ENCODE data around the gene CAMK2B. TPM values are rescaled to one million over a fixed set of nuclear protein-coding genes. Genes with fewer than 3 reads are reported as not detected.

The CAMK2B gene
- total RNA-seq, 1 experiment from 2014 or later, result 0.34 TPM

GRCh38 chr7:44331682-44332081, 6.3 kb upstream of the CAMK2B start:
- Histone ChIP-seq H3K4me3 (replicated peaks in 1 of 2; ENCODE audit: low read depth in 1 of 2, low read length in 2 of 2) (no peak overlapping the region), H3K36me3 (ENCODE audit: control insufficient read depth in 1 of 2, insufficient read depth in 2 of 2, low read length in 2 of 2) (no peaks in the 10 kb centered on the region), H3K9me3 (ENCODE audit: control insufficient read depth in 1 of 2, insufficient read depth in 1 of 2, low read depth in 1 of 2, low read length in 2 of 2) (no peaks in the 10 kb centered on the region), H3K79me2 (ENCODE audit: insufficient read depth, low read length) (no peaks in the 10 kb centered on the region), H3K27me3 (ENCODE audit: insufficient read depth, low read length) (no peaks in the 10 kb centered on the region), H3K4me1 (ENCODE audit: control insufficient read depth in 1 of 2, insufficient read depth in 2 of 2, low read length in 2 of 2) (no peaks in the 10 kb centered on the region), H4K20me1 (ENCODE audit: insufficient read depth) (no peaks in the 10 kb centered on the region), H3K9me2 (ENCODE audit: insufficient read depth) (no peaks in the 10 kb centered on the region), H3K27ac (ENCODE audit: low read depth, low read length) (no peak overlapping the region), H3K9ac (ENCODE audit: low read length) (no peak overlapping the region), H3K4me2 (ENCODE audit: low read length) (no peak overlapping the region), H2AFZ (ENCODE audit: low read depth, low read length, poor library complexity, severe bottlenecking) (no peak overlapping the region)
- ChIA-PET CTCF (no interaction called here), RAD21 (ENCODE audit: low non-redundant PET in 1 of 2, low total read pairs in 2 of 2, uncharacterized antibody in 2 of 2, unreplicated experiment in 2 of 2) (no interaction called here), POLR2A (no interaction called here)
- no TSS peak for BruUV-seq (replicated peaks)
- TF ChIP-seq EZH2 (IDR thresholded peaks at IDR 0.05), result no peak
- no peak for TF ChIP-seq CEBPB (IDR thresholded peaks at IDR 0.05; ENCODE audit: low read depth)
- no peak for TF ChIP-seq YY1 (IDR thresholded peaks at IDR 0.05; ENCODE audit: extremely low read depth, insufficient replicate concordance, low read depth, low read length)
- TF ChIP-seq POLR2A (IDR thresholded peaks at IDR 0.05; ENCODE audit: borderline replicate concordance, extremely low read depth, insufficient read depth, insufficient read length), result no peak
- no peak for TF ChIP-seq MAX (IDR thresholded peaks at IDR 0.05)
- TF ChIP-seq CBX3 (IDR thresholded peaks at IDR 0.05; ENCODE audit: low read depth), result no peak
- TF ChIP-seq EGR1 (IDR thresholded peaks at IDR 0.05; ENCODE audit: low read depth), result no peak
- TF ChIP-seq, protein P1, sequence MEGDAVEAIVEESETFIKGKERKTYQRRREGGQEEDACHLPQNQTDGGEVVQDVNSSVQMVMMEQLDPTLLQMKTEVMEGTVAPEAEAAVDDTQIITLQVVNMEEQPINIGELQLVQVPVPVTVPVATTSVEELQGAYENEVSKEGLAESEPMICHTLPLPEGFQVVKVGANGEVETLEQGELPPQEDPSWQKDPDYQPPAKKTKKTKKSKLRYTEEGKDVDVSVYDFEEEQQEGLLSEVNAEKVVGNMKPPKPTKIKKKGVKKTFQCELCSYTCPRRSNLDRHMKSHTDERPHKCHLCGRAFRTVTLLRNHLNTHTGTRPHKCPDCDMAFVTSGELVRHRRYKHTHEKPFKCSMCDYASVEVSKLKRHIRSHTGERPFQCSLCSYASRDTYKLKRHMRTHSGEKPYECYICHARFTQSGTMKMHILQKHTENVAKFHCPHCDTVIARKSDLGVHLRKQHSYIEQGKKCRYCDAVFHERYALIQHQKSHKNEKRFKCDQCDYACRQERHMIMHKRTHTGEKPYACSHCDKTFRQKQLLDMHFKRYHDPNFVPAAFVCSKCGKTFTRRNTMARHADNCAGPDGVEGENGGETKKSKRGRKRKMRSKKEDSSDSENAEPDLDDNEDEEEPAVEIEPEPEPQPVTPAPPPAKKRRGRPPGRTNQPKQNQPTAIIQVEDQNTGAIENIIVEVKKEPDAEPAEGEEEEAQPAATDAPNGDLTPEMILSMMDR (IDR thresholded peaks at IDR 0.05 in 2 of 3, conservative IDR thresholded peaks at IDR 0.05 in 1 of 3; ENCODE audit: borderline replicate concordance in 1 of 3, insufficient read depth in 1 of 3, low read depth in 2 of 3, low read length in 2 of 3), result no peak
- no peak for TF ChIP-seq SIN3A (IDR thresholded peaks at IDR 0.05; ENCODE audit: low read depth)
- TF ChIP-seq, protein P2, sequence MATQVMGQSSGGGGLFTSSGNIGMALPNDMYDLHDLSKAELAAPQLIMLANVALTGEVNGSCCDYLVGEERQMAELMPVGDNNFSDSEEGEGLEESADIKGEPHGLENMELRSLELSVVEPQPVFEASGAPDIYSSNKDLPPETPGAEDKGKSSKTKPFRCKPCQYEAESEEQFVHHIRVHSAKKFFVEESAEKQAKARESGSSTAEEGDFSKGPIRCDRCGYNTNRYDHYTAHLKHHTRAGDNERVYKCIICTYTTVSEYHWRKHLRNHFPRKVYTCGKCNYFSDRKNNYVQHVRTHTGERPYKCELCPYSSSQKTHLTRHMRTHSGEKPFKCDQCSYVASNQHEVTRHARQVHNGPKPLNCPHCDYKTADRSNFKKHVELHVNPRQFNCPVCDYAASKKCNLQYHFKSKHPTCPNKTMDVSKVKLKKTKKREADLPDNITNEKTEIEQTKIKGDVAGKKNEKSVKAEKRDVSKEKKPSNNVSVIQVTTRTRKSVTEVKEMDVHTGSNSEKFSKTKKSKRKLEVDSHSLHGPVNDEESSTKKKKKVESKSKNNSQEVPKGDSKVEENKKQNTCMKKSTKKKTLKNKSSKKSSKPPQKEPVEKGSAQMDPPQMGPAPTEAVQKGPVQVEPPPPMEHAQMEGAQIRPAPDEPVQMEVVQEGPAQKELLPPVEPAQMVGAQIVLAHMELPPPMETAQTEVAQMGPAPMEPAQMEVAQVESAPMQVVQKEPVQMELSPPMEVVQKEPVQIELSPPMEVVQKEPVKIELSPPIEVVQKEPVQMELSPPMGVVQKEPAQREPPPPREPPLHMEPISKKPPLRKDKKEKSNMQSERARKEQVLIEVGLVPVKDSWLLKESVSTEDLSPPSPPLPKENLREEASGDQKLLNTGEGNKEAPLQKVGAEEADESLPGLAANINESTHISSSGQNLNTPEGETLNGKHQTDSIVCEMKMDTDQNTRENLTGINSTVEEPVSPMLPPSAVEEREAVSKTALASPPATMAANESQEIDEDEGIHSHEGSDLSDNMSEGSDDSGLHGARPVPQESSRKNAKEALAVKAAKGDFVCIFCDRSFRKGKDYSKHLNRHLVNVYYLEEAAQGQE (IDR thresholded peaks at IDR 0.05; ENCODE audit: low read depth), result no peak
- no peak for TF ChIP-seq SRF (IDR thresholded peaks at IDR 0.05; ENCODE audit: low read depth)
- TF ChIP-seq FOSL1 (IDR thresholded peaks at IDR 0.05; ENCODE audit: low read depth), result no peak
- no peak for TF ChIP-seq ZNF274 (IDR thresholded peaks at IDR 0.05; ENCODE audit: low read depth, low read length)
- TF ChIP-seq JUND (IDR thresholded peaks at IDR 0.05), result no peak
- no peak for TF ChIP-seq SP1 (IDR thresholded peaks at IDR 0.05; ENCODE audit: low read depth)
- intact Hi-C loops (cut with micrococcal nuclease), result no loop called here
- DNase-seq (ENCODE audit: low read depth, low spot score) (no peak), ATAC-seq (no peak)
